ENCODE results near the gene TECPR1. TPM values are rescaled to one million over a fixed set of nuclear protein-coding genes. Genes with fewer than 3 reads are reported as not detected.

The TECPR1 gene
- total and polyA plus RNA-seq, 2 donors (not counting 3 experiments of a cell fraction or from before 2014, with no cell fraction given), result 12.3 to 97.5 TPM

DNA sequence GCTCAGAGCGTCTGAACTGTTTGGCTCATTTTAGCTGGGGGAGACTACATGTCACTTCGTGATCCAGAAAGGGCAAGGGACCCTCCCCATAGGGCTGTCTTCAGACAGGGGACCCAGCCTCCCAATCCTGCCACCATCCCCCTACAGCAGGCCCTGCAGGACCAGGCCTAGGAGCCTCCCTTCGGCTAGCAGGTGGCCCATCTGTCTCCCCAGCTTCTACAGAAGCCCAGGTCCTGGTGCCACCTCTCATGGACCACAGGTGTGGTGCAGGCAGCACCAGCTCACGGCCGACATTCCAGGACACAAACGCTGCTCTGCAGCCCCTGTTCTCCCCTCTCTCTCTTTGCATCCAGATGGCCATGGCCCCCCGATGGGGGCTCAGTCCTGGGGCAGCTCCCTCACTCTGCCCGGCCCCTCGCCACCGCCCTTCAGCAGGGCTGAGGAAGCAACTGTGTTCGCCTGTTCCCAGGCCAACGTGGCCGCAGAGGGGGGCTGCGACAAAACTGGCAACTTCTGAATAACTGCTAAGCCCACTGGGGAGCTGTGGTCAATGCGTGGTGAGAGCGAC is 10.3 kb downstream of the TECPR1 start:
- peaks cover 8 to 30% of the 10 kb centered on the region in 2 experiments for H3K36me3 ChIP-seq (ENCODE audit: control insufficient read depth in 2 of 2, extremely low read depth in 1 of 2, insufficient read depth in 2 of 2, low read length in 2 of 2)
- H4K20me1 ChIP-seq (replicated peaks; ENCODE audit: control insufficient read depth, extremely low read depth, insufficient read depth, low read length), result no peaks in the 10 kb centered on the region
- H3K4me2 ChIP-seq (ENCODE audit: insufficient read depth, low read length), result no peak overlapping the region
- CTCF ChIA-PET, result interaction anchor here (1.0 to 1.1 kb wide), 2 partner anchors 25 to 221 kb away, joined by 3 to 4 read pairs; no protein-coding TSS in a partner anchor
- H3K9me3 ChIP-seq (replicated peaks; ENCODE audit: control insufficient read depth, insufficient read depth, low read length), result no peaks in the 10 kb centered on the region
- intact Hi-C loops (cut with micrococcal nuclease) (loop anchor here (1.0 kb wide), 3 partner anchors 73 to 220 kb away; partner anchors contain the start of gene LMTK2), dilution Hi-C loops (cut with MboI; ENCODE audit: extremely low pct_ligation_motif_present, low sequenced_read_pairs) (no loop called here)
- no peak overlapping the region for H3K4me3 ChIP-seq (replicated peaks in 1 of 3; ENCODE audit: insufficient read depth in 1 of 3, low read depth in 1 of 3, low read length in 3 of 3)
- H3K27me3 ChIP-seq (ENCODE audit: control insufficient read depth in 2 of 2, insufficient read depth in 2 of 2, low read length in 2 of 2), result no peaks in the 10 kb centered on the region
- no peak overlapping the region for H3K9ac ChIP-seq (replicated peaks; ENCODE audit: extremely low read depth, insufficient read depth, low read length)
- peaks cover 5% of the 10 kb centered on the region for H3K79me2 ChIP-seq (ENCODE audit: control insufficient read depth, insufficient read depth, low read length)
- no peak for TF ChIP-seq POLR2AphosphoS5 (IDR thresholded peaks at IDR 0.05; ENCODE audit: insufficient read depth, low read depth, low read length)
- no peak for TF ChIP-seq POLR2A (IDR thresholded peaks at IDR 0.05; ENCODE audit: low read depth, low read length)
- TF ChIP-seq JUN (IDR thresholded peaks at IDR 0.05; ENCODE audit: borderline replicate concordance, insufficient read depth, insufficient read length, low read depth), result no peak
- TF ChIP-seq FOS (IDR thresholded peaks at IDR 0.05; ENCODE audit: borderline replicate concordance, insufficient read depth, low read length), result no peak
- no peak for TF ChIP-seq GATA2 (IDR thresholded peaks at IDR 0.05; ENCODE audit: insufficient read depth, insufficient read length, low read depth, low read length)
- TF ChIP-seq, protein P1, sequence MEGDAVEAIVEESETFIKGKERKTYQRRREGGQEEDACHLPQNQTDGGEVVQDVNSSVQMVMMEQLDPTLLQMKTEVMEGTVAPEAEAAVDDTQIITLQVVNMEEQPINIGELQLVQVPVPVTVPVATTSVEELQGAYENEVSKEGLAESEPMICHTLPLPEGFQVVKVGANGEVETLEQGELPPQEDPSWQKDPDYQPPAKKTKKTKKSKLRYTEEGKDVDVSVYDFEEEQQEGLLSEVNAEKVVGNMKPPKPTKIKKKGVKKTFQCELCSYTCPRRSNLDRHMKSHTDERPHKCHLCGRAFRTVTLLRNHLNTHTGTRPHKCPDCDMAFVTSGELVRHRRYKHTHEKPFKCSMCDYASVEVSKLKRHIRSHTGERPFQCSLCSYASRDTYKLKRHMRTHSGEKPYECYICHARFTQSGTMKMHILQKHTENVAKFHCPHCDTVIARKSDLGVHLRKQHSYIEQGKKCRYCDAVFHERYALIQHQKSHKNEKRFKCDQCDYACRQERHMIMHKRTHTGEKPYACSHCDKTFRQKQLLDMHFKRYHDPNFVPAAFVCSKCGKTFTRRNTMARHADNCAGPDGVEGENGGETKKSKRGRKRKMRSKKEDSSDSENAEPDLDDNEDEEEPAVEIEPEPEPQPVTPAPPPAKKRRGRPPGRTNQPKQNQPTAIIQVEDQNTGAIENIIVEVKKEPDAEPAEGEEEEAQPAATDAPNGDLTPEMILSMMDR (IDR thresholded peaks at IDR 0.05; ENCODE audit: extremely low read depth in 1 of 2, insufficient read depth in 1 of 2, low read depth in 1 of 2, low read length in 2 of 2), result no peak
- POLR2A ChIA-PET, result no interaction called here
- no peaks in the 10 kb centered on the region for H3K9me1 ChIP-seq (replicated peaks; ENCODE audit: control insufficient read depth, extremely low read depth, insufficient read depth, low read length)
- no peak for DNase-seq (ENCODE audit: low read depth, low spot score)
- no TSS peak for BruUV-seq (replicated peaks)
- FAIRE-seq, result no peak
- H3K27ac ChIP-seq (ENCODE audit: insufficient read depth, low read depth, low read length), result no peak overlapping the region
- no peak overlapping the region for H2AFZ ChIP-seq (ENCODE audit: low read depth, low read length)
- peaks cover 12% of the 10 kb centered on the region for H3K4me1 ChIP-seq (ENCODE audit: control insufficient read depth, extremely low read depth, insufficient read depth, low read length)
